Heart left ventricle (tissue), 16 donors: ENCODE results near the gene CDH5. TPM values are rescaled to one million over a fixed set of nuclear protein-coding genes. Genes with fewer than 3 reads are reported as not detected.
A peak's percentile ranks its signal among the peaks of the same experiment; 100 is the strongest.

Experiments
- ATAC-seq, 4 donors: fragments of 200-7000 bp; cut with Tn5 transposase; one replicate each; pipeline ENCODE4 v1.9.1; 2020 to 2022; ENCODE audit warnings: moderate library complexity in 4 of 4, mild to moderate bottlenecking in 3 of 4, moderate number of reproducible peaks in 1 of 4
- DNase-seq, 5 donors: peaks; one replicate each; pipeline ENCODE4 v3.0.0-alpha.2; 2020
- H3K27ac ChIP-seq, 12 donors: fragments of 200-600 bp; sonication (generic) in 4 of 12; one replicate each; pipeline versions ENCODE4 v1.5.0 to v1.8.0; 2016 to 2022; ENCODE audit warnings: mild to moderate bottlenecking in 2 of 12
- H3K27me3 ChIP-seq, 9 donors: fragments of 200-600 bp; sonication (generic) in 2 of 9; one replicate each; pipeline versions ENCODE4 v1.5.1 to v1.8.0; 2016 to 2022; ENCODE audit warnings: mild to moderate bottlenecking in 3 of 9
- H3K36me3 ChIP-seq, 9 donors: fragments of 200-600 bp; sonication (generic) in 2 of 9; one replicate each; pipeline versions ENCODE4 v1.5.0 to v1.8.0; 2018 to 2022; ENCODE audit warnings: mild to moderate bottlenecking in 2 of 9
- H3K4me1 ChIP-seq, 12 donors: fragments of 200-600 bp; sonication (generic) in 4 of 12; one replicate each; pipeline versions ENCODE4 v1.5.0 to v1.8.0; 2016 to 2022; ENCODE audit warnings: mild to moderate bottlenecking in 3 of 12
- H3K4me3 ChIP-seq, 12 donors: fragments of 200-600 bp; sonication (generic) in 4 of 12; one replicate each; pipeline versions ENCODE4 v1.5.0 to v1.8.0; 2017 to 2022; ENCODE audit warnings: mild to moderate bottlenecking in 9 of 12, moderate library complexity in 4 of 12
- H3K9me3 ChIP-seq, 12 donors: fragments of 200-600 bp; sonication (generic) in 4 of 12; one replicate each; pipeline versions ENCODE4 v1.5.0 to v1.8.0; 2016 to 2022; ENCODE audit warnings: mild to moderate bottlenecking in 1 of 12
- POLR2A ChIP-seq, 2 donors: fragments of 450-650 bp; IDR thresholded peaks; one replicate each; pipeline ENCODE4 v1.6.1; 2017; ENCODE audit warnings: antibody characterized with exemption in 2 of 2, mild to moderate bottlenecking in 2 of 2, moderate library complexity in 2 of 2
- WGBS, 4 donors: extraction: QIAGEN DNeasy Blood & Tissue Kit in 2 of 4; methylation state at CpG; one replicate each; pipeline versions ENCODE4 v1.1.5 to v1.1.7; 2013 to 2018; 5-methylcytosine and 5-hydroxymethylcytosine counted together
- intact Hi-C, 10 donors: fragments of 100-400 bp; cut with DNase I; formaldehyde crosslinking; loops; one replicate each; pipeline versions ENCODE4 v1.11.1 to v1.14.2; 2022
- polyA plus RNA-seq, 2 donors: library from polyadenylated mRNA; stranded (reverse); fragments of 200-250 nt; gene quantifications; one replicate each; pipeline ENCODE4 v1.2.3, GENCODE V29; 2013
- total RNA-seq, 9 donors: library from RNA; depleted of rRNA in 2 of 9; stranded (reverse); fragments of >200 nt in 2 of 9; fragmentation: NEBNext Ultra II Directional in 3 of 9; extraction: Animal tissue kit (Norgen Biotek cat#: 25700) in 3 of 9; gene quantifications; one replicate each; pipeline versions ENCODE4 v1.1.0 to v1.2.4, GENCODE V29; 2016 to 2023
- TF ChIP-seq, protein P1 (sequence below), 12 donors: fragments of 200-600 bp; sonication (generic) in 4 of 12; IDR thresholded peaks; one replicate each; pipeline versions ENCODE4 v1.5.0 to v1.8.0; 2018 to 2022; ENCODE audit warnings: antibody characterized with exemption in 12 of 12, mild to moderate bottlenecking in 5 of 12
- donor health status: ischemic (EF 13 %, LVEDD 7.1; RV severe dilation, severe dysfunction).
- donor health status: healthy with polysubstance abuse.
- donor health status: DM: no; HTN: yes; CAD: no.
- donor health status: DM: no; HTN: no; CAD: no.
- donor health status: ischemic (EF 25% LVEDD 6.9; RV normal size, moderate dysfunction).
- donor health status: ischemic (EF 25% LVEDD 5.7; RV mildly dilated, moderate dysfunction).
- donor health status: healthy.
- donor health status: DM: yes; HTN: yes; CAD: no.
- donor health status: ischemic (EF 35%, LVEDD 5.7; RV mildly dilated, moderate dysfunction).
- donor health status: nonischemic (EF 11% LVEDD 7.7; RV severe dilation, severe dysfunction).
- donor health status: DM: yes; HTN: yes; CAD: no.
- donor health status: PGD.
- donor health status: ischemic (EF 29% LVEDD 5.4; RV normal size, mild dysfunction).
- donor health status: nonischemic (EF 23%, LVEDD 6.1; RV moderate dilation, normal function).

CDH5 gene
- total and polyA plus RNA-seq, 11 donors: 24.9 to 135 (median 62.3) TPM

DNA sequence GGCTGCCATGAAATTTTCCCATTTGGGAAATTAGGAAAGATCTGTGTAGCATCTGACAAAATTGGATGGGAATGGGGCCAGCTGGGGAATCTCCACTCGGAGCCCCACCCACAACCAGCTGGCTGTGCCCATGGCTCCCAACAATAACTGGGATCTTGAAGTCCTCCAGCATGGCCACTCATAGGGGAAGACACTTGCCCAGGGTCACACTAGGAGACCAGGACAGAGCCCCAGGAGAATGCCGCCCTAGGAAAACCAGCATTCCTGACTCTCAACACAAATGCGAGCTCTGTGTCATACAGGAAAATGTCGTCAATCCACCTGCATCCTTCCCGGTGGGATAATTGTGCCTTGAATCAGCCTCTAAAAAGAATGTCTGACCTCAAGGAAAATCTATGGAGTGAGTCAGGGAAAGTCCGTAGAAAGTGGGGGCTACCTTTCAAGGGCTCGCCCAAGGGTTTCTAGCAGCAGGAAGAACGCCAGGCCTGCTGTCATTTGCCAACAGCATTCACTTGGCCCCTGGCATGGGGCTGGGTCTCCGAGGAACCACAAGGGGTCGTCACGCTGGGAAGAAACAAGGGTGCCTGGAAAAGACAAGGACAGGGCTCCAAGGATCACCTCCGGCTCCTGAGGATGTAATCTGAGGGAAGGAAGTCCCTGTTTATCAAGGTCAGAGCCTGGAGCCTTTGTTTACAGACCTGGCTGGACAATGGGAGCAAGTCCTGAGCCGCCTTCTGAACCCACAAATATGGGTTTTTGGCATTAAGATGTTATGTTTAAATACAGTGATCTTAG is 15.9 kb downstream of the CDH5 start:
- H3K36me3 ChIP-seq: peaks cover 0 to 32% (median 5%) of the 10 kb centered on the region in 9 donors
- WGBS, 4 donors: 51 to 70% (median 63%) methylated on average over 12 to 13 of the region's 13 CpGs
- intact Hi-C loops: loop anchor here in 2 of 10 donors (1.0 to 2.0 kb wide), 2 partner anchors 16 to 22 kb away; partner anchors contain the start of gene CDH5 (in 1 of the 2)
- no peaks in the 10 kb centered on the region for H3K27me3 ChIP-seq
- ATAC-seq (peak; percentile 53 to 91 (median 76)), DNase-seq (peak in 3 of 5 donors; percentile 50 to 64 (median 60))
- peak overlapping the region; percentile 59 to 88 (median 80) for H3K27ac ChIP-seq
- peaks cover 0 to 3% (median 0%) of the 10 kb centered on the region in 12 donors for H3K9me3 ChIP-seq
- no peak for TF ChIP-seq POLR2A (IDR thresholded peaks at IDR 0.05)
- TF ChIP-seq, protein P1, sequence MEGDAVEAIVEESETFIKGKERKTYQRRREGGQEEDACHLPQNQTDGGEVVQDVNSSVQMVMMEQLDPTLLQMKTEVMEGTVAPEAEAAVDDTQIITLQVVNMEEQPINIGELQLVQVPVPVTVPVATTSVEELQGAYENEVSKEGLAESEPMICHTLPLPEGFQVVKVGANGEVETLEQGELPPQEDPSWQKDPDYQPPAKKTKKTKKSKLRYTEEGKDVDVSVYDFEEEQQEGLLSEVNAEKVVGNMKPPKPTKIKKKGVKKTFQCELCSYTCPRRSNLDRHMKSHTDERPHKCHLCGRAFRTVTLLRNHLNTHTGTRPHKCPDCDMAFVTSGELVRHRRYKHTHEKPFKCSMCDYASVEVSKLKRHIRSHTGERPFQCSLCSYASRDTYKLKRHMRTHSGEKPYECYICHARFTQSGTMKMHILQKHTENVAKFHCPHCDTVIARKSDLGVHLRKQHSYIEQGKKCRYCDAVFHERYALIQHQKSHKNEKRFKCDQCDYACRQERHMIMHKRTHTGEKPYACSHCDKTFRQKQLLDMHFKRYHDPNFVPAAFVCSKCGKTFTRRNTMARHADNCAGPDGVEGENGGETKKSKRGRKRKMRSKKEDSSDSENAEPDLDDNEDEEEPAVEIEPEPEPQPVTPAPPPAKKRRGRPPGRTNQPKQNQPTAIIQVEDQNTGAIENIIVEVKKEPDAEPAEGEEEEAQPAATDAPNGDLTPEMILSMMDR (IDR thresholded peaks at IDR 0.05): peak in 4 of 12 donors; percentile 13 to 19 (median 18)
- H3K4me1 ChIP-seq: peaks cover 0 to 51% (median 23%) of the 10 kb centered on the region in 12 donors
- peak overlapping the region in 4 of 12 donors; percentile 3 to 6 (median 4) for H3K4me3 ChIP-seq

DNA sequence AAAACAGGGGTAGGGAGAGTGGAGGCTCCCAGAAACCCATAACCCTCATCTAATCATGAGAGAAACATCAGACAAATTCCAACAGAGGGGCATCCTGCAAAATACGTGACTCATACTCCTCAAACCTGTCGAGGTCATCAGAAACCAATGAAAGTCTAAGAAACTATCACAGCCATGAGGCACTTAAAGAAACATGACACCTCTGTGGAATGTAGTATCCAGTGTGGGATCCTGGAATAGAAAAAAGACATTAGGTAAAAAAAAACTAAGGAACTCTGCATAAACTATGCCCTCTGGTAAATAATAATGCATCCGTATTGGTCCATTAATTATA is 16.4 kb downstream of the CDH5 start:
- DNase-seq (no peak), ATAC-seq (peak in 2 of 4 donors; percentile 26 to 37)
- 43 to 53% (median 47%) methylated on average over 3 of the region's 3 CpGs for WGBS, 4 donors
- Histone ChIP-seq H3K27me3 (no peaks in the 10 kb centered on the region), H3K4me3 (peak overlapping the region in 4 of 12 donors; percentile 3 to 11 (median 4)), H3K36me3 (peaks cover 0 to 37% (median 5%) of the 10 kb centered on the region in 9 donors), H3K27ac (peak overlapping the region; percentile 55 to 86 (median 80)), H3K9me3 (peaks cover 0 to 3% (median 0%) of the 10 kb centered on the region in 12 donors), H3K4me1 (peaks cover 0 to 51% (median 21%) of the 10 kb centered on the region in 12 donors)
- intact Hi-C loops: loop anchor here in 2 of 10 donors (1.0 to 2.0 kb wide), 2 partner anchors 16 to 23 kb away; partner anchors contain the start of gene CDH5 (in 1 of the 2)
- TF ChIP-seq POLR2A (IDR thresholded peaks at IDR 0.05): no peak
- TF ChIP-seq, protein P1 (IDR thresholded peaks at IDR 0.05): no peak

DNA sequence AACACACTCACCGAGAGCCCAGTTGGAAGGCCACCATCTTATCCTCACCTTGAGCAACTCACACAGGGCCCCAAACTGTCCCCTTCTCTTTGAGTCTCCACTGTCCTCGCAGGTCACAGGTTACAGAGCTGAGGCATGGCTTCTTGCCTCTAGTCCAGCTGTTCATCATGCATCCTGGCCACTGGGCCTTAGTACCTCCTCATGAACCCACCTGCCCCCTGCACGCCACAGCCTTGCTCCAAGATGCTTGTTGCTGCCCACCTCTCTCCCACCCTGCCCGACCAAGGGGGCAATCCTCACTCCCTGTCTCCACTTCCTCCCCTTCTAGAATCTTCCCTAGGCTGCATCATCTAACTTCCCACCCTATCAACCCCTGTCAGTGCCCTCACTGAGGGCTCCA is 17.1 kb downstream of the CDH5 start:
- H3K27me3 ChIP-seq: no peaks in the 10 kb centered on the region
- peaks cover 0 to 3% (median 0%) of the 10 kb centered on the region in 12 donors for H3K9me3 ChIP-seq
- no peak overlapping the region for H3K4me3 ChIP-seq
- H3K4me1 ChIP-seq: peaks cover 0 to 50% (median 20%) of the 10 kb centered on the region in 12 donors
- TF ChIP-seq, protein P1 (IDR thresholded peaks at IDR 0.05): no peak
- TF ChIP-seq POLR2A (IDR thresholded peaks at IDR 0.05): no peak
- intact Hi-C loops: loop anchor here in 1 of 10 donors (2.0 kb wide), 1 partner anchor 17 kb away; the partner anchor contains the start of gene CDH5
- peaks cover 0 to 44% (median 11%) of the 10 kb centered on the region in 9 donors for H3K36me3 ChIP-seq
- H3K27ac ChIP-seq: peak overlapping the region; percentile 16 to 86 (median 80)
- ATAC-seq: no peak
- 73 to 83% (median 81%) methylated on average over 4 of the region's 4 CpGs for WGBS, 4 donors
- DNase-seq: no peak

DNA sequence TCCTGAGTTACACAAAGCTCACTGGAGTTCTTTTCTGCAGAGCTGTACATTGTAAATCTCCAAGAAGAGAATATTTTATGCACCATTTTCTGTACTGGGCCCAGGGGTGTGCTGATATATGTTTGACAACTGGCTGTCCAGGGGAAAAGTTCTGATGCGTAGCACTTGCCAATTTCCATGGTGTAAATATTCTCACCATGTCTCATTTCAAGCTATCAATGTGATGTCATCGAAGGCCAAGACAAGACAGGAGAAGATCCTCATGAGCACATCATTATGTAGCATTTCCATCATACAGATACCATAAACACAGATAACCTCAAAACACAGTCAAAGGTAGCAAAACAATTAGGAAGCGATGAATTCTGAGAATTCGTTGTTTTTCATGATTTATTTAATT is 18.9 kb downstream of the CDH5 start:
- intact Hi-C loops: no loop called here
- 86 to 94% (median 91%) methylated on average over 4 of the region's 4 CpGs for WGBS, 4 donors
- H3K36me3 ChIP-seq: peaks cover 0 to 62% (median 19%) of the 10 kb centered on the region in 9 donors
- no peak for ATAC-seq
- no peak for TF ChIP-seq POLR2A (IDR thresholded peaks at IDR 0.05)
- TF ChIP-seq, protein P1 (IDR thresholded peaks at IDR 0.05): no peak
- DNase-seq: no peak
- H3K27me3 ChIP-seq: no peaks in the 10 kb centered on the region
- H3K4me3 ChIP-seq: no peak overlapping the region
- H3K27ac ChIP-seq: peak overlapping the region in 1 of 12 donors; percentile 6
- peaks cover 0 to 3% (median 0%) of the 10 kb centered on the region in 12 donors for H3K9me3 ChIP-seq
- peaks cover 0 to 51% (median 20%) of the 10 kb centered on the region in 12 donors for H3K4me1 ChIP-seq
